Measurements from ENCODE around the gene SFI1.

- TF ChIP-seq CTCF (IDR thresholded peaks at IDR 0.05; ENCODE audit: control extremely low read depth in 1 of 3, insufficient read depth in 1 of 3, low read depth in 1 of 3, low read length in 3 of 3) (no peak), E2F6 (IDR thresholded peaks at IDR 0.05) (no peak), RAD21 (IDR thresholded peaks at IDR 0.05 in 1 of 2, conservative IDR thresholded peaks at IDR 0.05 in 1 of 2; ENCODE audit: low read depth in 2 of 2, low read length in 2 of 2) (no peak), JUND (IDR thresholded peaks at IDR 0.05; ENCODE audit: low read length) (no peak), MAX (IDR thresholded peaks at IDR 0.05) (no peak), EZH2 (IDR thresholded peaks at IDR 0.05; ENCODE audit: low read depth, low read length, severe bottlenecking) (no peak)
Measured at GRCh38 chr22:31615940-31616314, 119.6 kb downstream of the SFI1 start.
